HG02610 (cell line): ENCODE results near the gene S100A10.

Experiments used
- ATAC-seq: cut with Tn5 transposase; IDR thresholded peaks from one replicate; pipeline ENCODE4 v1.9.1; 2021; ENCODE audit warnings: mild to moderate bottlenecking, moderate library complexity; ENCODE audit not compliant: unreplicated experiment

The S100A10 gene

GRCh38 chr1:151988405-151988923 lies 5.2 kb downstream of the S100A10 start:
- ATAC-seq: no peak

GRCh38 chr1:151986501-151987190 lies 7.0 kb downstream of the S100A10 start:
- no peak for ATAC-seq

- ATAC-seq: no peak
These were observed 7.9 kb downstream of the S100A10 start for GRCh38 chr1:151985768-151986167.

- ATAC-seq: no peak
These were observed 8.4 kb downstream of the S100A10 start for GRCh38 chr1:151985270-151985669.

DNA sequence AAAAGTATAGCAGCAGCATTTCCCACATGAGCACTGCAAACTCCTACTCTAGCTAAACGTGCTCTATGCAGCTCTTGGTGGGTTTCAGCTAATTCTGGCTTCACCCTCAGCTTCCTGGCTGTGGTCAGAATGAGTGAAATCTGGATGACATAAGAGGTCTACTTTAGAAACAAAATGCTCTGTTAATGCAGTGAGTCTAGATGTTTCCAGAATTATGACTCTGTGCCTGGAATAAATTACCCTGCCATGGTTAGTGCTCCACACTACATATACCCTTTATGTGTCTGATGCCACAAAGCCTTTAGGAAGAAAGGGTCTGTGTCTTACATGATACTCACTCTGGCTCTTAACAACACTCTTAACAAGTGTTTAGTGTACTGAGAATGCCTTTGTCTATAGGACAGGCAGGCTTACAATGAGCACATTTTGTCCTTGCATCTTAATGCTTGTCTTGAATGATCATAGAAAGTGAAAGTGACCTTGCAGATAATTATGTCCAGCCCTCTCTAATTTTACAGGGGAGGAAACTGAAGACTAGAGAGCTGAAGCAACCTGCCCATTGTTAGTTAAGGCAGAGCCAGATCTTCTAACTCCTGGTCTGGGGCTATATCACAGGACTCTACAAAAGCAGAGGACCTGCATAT lies 9.2 kb downstream of the S100A10 start:
- ATAC-seq: peak; percentile 91

DNA sequence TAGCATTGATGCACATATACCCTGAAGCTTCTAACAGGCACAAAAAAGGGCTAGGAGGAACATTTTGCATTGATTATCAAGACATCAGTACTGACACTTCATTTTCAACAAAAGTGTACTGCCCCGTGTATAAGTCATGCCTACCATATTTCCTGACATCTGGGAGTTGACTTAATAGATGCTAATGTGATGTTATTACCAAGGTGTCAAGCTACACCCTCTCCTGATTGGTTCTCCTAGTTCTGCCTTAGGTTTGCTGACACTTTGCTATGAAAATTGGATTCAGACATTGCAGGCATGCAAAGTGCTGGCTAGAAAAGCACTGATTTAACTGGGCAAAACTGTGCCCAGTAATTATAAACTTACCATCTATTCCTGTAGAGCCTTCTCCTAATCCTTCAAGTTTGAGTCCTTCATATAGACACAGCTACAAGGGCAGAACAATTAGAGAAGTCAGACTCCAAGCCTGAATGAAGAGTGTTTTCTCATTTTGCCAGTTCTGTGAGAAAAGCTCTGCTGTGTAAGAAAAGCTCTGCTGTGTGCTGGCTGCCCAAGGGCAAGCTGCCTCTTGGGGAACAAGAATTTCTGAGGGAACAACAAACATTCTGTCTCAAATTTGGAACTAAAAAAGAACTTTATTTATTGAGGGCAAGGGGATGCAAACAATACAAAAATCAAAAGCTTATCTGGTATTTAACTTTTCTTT lies 11.2 kb downstream of the S100A10 start:
- no peak for ATAC-seq

GRCh38 chr1:151981178-151981525 lies 12.5 kb downstream of the S100A10 start:
- ATAC-seq: no peak

DNA sequence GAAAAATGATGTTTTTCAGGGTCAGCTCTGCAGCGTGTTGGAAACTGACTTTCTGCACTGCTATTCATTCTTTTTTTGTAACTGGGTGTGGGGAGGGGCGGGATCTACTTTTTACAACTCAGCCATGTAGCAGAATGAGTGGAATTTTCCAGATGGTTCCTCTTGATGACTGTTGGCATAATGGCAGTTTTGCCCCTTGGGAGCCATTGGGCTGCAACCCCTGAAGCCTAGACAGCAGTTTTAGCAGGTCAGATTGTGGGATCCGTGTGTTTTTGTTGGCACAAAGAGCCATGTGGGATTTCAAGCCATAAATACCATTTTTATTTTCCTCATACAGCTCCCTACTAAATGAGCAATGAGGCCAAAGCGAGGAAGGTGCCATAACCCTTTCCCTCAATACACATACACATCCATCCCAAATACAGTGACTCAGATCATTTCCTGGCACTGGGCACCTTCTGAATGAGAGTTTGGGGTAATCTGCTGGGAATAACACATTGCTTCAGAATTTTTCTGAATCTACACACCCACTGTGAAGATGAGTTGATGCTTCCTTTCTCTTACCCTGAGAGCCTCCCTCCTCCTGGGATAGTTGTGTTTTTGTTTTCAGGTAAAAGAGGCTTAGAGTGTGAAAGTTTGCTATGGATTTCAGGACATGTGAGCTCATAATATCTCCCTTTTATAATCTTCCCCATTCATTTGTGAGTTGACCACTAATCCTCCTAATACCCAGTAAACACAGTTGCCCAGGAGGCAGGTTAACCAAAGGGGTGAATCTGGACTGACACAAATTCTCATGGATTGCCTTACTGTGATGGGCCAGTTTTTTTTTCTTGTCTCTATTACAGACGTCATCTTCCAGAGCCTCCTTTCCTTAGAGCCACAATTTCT lies 13.1 kb downstream of the S100A10 start:
- ATAC-seq: no peak

DNA sequence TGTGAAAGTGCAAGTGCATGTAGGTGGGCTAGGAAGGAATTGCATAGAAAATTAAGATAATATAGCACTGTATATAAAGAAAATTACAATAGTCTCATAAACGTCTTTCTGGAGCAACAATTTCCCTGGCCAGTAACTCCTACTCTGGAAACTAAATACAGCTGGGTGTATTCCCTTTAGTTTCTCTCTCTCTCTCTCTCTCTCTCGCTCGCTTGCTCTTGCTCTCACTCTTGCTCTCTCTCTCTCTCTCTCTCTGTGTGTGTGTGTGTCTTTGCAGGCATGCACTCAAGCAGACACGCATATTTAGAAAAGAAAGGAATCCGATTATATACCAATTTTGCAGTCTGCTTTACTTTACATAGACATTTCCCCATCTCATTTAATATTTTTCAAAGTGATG lies 14.7 kb downstream of the S100A10 start:
- ATAC-seq: no peak

DNA sequence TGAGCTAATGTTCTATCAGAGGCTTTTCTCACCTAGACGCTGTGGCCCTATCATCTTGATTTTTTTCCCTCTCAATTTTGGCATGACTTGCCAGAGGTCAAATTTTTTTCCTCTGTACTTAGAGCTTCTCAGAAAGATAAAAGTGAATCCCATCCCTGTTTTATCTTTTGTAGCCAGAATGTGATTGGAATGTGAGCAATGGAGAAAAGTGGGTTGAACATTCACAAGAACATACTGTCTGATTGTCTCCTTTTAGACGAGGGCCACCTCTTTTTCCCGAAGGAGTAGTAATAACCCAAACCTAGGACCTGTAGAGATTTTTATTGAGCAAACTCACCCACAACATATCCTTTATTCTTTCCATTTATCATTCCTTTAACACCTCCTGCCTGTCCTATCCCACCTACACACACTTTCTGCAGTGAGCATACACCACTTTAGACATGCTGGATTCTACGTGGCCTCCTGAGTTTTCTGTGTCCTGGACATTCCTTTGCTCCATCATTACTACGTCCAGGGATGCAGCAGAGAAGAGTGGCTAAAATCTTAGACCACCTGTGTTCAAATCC lies 15.9 kb downstream of the S100A10 start:
- no peak for ATAC-seq

DNA sequence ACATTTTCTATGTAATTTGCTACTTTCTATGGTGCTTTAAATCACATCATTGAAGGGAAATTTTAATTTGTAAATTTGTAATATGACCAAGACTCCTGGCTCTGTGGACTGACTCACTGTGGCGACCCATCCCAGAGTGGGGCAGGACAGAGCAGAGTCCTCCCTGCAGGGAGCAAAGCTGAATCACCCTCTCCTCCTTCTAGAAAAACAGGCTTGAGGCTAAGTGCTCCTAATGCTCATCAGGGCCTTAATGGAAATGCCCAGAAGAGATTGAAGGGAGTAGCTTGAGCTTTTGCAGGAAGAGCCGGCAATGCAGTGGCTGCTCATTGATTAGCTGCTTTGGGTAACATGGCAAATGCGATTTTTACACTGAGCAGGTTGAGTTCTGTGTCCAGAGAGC lies 16.8 kb downstream of the S100A10 start:
- no peak for ATAC-seq

DNA sequence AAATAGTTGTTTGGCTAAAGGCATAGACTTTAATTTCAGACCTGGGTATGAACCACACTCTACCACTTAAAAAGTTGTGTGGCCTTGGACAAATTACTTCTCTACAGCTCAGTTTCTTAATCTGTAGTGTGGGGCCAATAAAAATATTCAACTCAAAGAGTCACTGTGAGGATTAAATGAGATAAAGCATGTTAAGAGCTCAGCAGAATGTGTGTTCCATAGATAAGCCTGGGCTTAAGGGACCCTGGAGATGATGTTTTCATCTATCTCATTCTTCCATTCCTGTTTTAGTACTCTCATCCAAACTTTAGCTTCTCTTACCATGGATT lies 17.7 kb downstream of the S100A10 start:
- no peak for ATAC-seq

DNA sequence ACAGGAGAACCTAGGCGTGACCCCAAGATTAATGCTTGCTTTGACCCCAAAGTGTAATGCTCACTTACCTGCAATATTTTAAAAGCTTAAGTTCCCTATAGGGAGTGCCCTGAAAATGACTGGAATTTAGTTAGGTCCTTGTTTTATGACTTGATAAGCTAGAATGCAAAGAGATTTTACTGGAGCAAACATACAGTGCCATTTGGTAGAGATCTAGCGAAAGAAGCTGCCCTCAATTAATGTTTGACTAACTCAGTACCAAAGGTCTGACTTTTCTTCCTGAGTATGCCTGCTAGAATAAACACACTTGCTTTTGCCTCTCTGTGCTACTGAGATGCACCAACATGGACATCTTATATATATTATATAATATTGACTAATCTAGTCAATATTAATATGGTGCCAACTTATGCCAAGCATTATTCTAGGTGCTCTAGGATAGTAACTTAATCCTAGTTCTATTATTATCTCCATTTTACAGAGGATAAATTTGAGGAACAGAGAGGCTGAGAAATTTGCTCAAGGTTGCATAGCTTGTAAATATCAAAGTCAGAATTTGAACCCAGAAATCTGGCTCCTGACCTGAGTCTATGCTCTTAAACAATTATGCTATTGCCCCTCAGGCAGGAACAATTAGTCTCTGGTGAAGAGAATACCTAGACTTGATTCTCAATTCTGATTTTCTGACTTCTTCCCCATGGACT lies 18.2 kb downstream of the S100A10 start:
- no peak for ATAC-seq

GRCh38 chr1:151972542-151973248 lies 21.0 kb downstream of the S100A10 start:
- no peak for ATAC-seq

DNA sequence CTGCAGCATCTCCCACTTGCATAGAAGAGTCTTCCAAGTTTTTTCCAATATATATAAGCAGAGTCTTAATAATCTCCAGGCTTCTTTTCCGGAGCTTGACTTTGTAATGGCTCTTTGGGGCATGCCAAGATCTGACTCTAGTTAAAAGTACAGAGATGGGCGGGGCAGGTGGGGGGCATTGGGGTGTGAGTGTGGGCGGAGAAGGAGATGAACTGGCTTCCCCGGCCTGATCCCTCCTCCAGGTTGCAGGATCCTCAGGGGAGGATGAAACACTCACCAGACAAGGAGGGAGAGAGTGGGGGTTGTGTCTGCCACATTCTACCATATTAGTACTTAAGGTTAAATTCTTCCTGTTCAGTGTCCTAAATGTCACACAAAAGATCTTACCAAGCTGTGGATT lies 23.0 kb downstream of the S100A10 start:
- ATAC-seq: no peak

DNA sequence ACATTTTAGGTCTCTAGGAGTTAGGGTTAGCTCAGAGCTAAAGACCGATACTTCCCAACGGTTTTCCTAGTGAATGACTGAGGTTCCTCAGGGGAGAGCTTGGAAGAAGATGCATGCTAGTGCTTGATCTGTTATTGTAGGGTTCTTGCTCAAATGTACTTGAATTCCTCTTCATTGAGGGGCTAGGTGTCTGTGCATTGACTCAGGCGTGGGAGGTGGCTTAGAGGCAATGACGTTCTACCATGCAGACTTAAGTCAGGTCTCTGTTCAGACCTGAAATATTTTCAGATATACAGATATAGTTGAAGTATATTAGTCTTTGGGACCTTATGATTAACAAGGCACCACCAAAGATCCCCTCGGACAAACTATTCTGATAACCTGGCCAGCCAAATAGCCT lies 23.5 kb downstream of the S100A10 start:
- no peak for ATAC-seq

DNA sequence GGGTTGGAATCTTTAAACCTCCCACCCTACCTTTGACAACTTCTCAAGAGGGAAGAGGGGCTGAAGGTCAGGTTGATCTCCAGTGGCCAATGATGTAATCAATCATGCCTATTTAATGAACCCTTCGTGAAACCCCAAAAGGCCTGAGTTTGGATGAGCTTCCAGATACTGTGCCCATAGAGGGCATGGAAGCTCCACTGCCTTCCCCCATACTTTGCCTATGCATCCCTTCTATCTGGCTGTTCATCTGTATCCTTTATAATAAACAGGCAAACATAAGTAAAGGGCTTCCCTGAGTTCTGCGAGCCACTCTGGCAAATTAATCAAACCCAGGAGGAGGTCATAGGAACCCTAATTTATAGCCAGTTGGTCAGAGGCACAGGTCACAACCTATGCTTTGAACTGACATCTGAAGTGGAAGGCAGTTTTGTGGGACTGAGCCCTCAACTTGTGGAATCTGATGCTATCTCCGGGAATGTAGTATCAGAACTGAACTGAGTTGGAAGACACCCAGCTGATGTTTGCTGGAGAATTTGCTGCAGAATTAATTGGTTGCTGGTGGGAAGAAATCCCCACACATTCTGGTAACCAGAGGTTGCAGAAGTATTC lies 24.8 kb downstream of the S100A10 start:
- no peak for ATAC-seq

- ATAC-seq: no peak
These were observed 25.6 kb downstream of the S100A10 start for GRCh38 chr1:151968058-151968457.

DNA sequence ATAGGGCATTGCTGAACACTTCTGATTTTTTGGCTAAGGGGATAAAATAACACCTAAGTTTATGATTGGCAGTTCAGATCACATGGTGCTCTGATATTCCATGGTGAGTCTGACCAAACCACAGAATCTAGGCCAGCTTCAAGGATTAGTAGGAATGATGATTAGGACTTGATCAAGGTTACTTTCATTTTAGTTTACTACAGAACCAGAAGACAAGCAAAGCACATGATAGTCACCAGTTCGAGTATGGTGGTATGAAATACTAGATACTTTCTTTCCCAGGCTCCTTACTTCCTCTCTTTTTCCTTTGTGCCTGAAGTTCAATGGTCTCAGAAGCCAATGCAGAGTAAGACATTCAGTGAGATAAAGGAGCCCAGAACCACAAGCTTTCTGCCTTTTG lies 26.6 kb downstream of the S100A10 start:
- ATAC-seq: no peak
